Measurements from ENCODE around the gene NLGN1.

Gene NLGN1

DNA sequence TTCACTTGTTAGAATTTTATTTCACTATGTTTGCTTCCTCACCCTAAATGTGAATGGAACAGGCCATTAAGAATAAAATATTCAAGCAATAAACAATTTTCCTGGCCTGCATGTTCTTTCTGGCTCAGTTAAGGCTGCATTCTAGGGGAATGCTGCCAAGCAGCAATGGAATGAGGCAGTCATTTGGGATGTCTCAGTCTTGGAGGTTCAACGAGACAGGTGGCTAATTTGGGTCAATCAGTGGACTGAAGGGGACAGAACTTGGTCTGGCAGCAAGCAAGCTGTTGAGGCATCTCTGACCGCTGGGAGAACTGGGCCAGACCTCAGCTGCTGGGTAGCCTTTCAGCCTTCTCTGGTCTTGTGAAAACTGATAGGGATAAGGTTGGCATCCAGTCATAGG lies 241.6 kb downstream of the NLGN1 start:
- no peak for DNase-seq (ENCODE audit: low spot score)

DNA sequence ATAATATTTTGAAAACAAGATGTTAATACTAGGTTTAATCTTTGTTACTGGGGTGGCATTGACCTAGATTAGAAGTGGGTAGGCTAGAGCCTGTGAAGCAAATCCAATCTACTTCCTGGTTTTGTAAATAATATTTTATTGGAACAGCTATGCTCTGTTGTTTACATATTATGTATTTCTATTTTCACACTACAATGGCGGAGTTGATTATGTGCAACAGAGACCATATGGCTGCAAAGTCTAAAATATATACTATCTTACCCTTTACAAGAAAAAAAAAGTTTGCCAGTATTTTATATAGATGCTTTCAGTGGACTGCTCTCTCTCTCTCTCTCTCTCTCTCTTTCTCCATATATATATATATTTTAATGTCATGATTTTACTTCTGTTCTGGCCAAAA lies 244.2 kb downstream of the NLGN1 start:
- no peak for DNase-seq (ENCODE audit: low spot score)

DNA sequence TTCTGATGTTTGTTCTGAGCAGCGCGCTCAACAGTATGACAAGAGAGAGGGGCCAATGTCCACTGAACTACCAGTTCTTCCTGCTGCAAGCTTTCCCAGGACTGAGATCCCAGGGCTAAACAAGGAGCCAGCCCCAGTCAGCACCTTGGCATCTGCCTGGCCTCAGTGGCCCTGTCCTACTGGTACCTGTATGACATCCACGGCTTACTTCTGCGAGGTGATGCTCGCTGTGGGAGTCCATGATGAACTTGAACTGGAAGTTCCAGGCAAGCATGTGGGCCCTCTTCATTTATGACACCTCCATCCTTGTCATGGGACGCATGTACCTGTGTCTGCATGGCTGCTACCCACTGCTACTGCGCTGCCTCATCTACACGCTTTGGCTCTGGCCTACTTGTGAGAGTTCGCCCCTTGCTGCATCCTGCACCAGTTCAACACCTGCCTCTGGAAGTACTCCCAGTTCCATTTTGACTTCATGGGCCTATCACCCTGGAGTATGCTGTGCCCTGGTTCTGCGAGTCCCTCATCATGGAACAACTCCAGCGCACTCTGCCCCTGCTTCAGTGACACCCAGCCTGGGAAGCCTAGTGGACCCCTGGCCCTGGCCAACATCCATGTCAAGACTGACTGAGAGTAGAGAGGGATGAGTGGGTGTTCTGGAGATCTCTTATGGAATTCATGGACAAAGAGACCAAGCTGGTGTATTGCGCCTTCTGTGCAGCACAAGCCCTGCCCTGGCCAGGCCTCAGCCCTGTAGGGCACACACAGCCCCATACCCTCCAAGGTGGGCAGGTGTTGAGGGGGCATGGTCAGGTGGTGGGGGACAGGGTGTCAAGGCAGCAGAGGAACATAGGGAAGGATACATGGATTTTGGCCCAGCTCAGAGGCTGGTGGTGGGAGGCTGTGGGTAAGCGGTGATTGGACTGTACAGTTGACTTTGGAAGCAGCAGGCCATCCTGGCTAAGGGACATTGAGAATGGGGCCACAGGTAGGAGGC lies 246.8 kb downstream of the NLGN1 start:
- DNase-seq (ENCODE audit: low spot score) = no peak

DNA sequence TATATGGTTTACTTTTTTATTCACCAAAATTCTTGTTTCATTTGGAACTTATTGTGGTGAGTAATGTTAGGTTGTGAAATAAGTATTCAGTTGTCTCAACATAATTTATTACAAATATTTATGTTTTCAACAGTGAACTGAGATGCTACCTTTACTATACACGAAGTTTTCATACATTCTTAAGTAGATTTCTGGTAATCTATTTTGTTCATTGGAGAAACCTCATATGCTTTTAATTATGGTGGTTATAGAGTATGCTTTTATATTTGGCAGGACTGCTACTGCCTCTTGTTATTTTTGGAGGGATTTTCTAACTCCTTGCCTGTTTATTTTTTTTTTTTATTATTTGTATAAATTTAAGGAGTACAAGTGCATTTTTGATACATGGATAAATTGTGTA lies 253.1 kb downstream of the NLGN1 start:
- DNase-seq (ENCODE audit: low spot score) = no peak

DNA sequence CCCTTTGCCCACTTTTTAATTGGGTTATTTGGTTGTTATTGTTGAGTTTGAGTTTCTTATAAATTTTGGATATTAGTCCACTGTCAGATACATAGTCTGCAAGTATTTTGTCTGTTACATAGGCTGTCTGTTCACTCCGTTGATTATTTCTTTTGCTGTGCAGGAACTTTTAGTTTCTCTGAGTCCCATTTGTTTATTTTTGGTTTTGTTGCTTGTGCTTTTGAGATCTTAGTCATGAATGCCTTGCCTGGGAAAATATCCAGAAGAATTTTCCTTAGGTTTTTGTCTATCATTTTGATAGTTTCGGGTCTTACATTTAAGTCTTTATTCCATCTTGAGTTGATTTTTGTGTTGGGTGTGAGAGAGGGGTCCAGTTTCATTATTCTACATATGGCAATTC lies 254.5 kb downstream of the NLGN1 start:
- no peak for DNase-seq (ENCODE audit: low spot score)

DNA sequence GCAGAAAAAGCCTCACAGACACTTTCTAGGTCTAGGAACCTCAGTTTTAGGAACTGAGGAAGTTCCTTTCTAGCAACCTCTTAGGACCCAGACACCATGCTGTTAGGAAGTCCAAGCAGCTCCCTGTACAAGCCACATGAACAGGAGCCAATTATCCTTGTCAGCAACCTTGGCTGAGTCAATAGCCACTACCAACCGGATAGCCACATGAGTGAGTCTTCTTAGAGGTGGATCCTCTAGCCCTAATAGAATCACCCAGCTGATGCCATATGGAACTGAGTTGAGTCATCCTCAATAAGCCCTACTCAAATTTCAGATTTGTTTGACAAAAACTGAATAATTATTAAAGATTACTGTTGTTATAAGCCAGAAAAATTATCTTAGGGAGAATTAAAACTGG lies 256.2 kb downstream of the NLGN1 start:
- no peak for DNase-seq (ENCODE audit: low spot score)

DNA sequence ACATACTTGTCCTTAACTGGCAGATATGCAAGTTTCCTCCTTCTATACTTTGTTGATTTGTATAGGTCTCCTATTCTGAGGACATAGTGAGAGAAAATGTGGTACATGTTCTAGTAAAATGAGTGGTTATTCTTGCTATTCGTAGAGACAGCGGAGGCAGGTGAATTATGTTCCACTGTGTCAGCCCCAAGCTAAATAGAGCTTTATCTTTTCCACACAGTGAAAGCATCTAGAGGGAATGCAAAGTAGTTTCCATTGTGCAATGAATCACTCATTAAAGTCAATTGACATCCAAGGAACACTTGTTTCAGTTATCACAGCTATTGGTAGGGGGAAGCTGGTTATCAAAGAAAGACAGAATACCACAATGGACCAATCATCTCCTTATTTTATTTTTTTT lies 262.4 kb downstream of the NLGN1 start:
- DNase-seq (ENCODE audit: low spot score) = no peak

DNA sequence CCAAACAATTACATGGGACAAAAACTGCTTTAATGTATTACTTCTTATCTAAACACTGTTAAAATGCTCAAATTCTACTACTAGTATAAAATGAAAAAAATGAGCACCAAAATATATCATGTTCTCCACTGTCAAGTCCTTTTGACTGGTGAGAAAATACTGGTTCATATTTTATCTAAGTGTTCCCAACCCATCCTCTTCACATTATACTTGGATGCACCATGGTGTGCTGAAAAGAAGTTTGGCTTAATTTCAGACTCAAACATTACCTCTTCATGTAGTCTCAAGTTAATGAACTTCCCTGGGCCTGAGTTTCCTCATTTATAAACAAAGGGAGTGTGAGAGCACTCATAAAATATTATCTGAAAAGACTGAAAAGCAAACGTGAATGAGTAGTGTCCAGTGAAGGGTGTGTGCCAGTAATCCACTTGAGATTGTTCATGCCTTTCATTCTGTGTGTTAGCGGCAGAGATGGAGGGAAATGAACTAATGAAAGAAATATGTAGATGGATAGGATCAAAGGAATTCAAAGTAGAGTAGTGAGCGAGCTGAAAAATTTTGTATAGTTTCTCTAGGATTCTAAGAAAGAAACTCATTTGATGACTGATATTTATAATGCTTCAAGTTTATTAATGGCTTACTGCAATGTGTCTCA lies 263.2 kb downstream of the NLGN1 start:
- no peak for DNase-seq (ENCODE audit: low spot score)

DNA sequence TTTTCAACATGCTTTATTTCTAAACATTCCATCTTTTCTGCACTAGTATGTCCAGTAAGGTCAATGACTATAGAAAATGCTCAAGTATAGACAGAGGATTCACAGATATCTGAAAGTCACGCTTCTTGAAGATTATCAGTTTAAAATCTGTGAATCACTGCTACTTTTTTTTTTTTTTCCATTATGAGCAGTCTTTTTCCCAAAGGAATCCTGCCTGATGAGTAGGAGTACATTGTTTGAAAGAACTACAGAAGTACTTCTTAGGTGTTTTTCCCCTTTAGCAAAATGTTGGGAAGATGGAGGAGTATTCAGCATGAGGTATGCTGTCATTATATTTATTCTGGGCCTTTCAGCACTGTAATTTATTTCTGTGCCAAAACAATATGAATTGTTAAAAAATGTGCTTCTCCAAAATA lies 266.2 kb downstream of the NLGN1 start:
- DNase-seq (ENCODE audit: low spot score) = no peak

DNA sequence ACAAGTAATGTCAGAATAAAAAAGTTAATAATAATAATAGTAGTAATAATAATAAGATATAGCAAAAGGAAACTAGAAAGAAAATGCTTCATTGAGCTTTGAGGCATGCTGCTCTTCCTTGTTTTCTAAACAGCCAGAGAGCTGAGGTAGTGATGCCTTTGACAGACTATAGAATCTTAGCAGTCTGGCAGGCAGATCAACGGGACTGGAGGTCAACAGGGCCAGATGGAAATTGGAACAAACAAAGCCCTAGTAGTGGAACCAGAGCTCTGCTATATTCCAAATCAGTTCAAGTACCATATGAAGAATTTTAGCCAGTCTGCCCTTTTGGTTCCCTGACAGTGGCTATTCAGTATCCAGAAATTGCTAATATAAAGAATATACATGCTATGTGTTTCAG lies 278.6 kb downstream of the NLGN1 start:
- no peak for DNase-seq (ENCODE audit: low spot score)

DNA sequence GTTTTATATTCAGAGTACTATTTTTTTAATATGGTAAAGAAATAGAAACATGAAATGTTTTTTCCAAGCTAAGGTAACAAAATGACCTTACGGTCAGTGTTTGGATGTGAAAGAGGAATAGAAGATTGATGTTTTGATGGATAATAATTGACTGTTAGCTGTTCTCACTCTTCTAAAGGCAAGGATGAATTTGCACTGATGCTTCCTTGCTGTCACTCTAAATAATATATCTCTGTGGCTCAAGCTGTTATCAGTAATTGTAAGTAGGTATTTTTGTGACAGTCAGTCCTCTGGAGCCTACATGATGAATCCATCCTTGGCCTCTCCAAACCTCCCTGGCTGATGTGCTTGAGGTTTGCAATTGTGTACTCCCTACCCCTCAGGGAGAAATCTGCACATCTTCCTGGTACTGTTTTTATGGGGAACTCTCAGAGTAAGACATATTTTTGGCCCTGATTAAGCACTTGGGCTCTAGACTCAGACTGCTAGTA lies 283.7 kb downstream of the NLGN1 start:
- DNase-seq (ENCODE audit: low spot score) = no peak

DNA sequence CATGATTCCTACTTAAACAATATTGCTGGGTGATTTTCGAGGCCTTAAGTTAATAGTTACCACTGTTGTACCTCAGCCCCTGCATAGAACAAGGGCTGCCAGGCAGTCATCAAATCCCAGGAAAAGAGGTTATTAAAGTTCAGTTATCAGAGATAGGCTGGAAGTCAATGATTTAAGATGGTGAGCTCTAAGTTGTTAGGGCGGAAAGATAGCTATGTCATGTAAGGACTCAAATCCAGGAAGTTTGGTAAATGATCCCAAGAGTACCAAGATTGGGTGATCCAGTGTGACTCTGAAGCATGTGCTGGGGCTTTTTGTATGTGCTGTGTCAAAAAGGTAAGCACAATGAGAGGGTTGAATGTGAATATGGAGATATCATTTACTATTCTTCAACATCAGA lies 287.9 kb downstream of the NLGN1 start:
- DNase-seq (ENCODE audit: low spot score) = no peak

DNA sequence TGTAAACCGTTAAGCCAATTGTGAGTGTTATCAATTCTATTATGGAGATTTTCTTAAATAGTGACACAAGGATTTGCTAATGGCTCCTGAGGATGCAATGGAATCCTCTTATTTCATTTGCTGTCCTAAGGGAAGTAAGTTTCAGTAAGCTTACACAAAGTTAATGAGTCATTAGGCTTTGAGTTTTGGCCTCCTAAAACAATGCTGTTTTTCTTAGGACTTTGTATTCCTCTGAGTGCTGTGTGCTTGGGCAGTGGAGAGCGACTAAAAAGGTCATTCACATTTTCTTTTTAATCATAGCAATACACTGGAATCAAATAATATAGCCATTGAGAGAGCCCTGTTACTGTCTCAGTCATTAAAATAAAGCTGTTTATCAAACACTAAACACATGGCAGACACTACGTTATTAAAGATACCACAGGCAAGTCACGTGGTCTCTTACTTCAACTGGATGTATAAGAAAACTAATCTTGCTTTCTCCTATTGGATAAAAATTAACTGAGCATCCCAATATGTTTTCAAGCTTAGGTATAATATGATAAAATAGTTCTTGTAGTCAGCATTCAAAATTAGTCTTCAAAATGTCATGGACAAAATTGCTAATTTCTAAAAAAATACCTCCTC lies 290.8 kb downstream of the NLGN1 start:
- DNase-seq (ENCODE audit: low spot score) = no peak

DNA sequence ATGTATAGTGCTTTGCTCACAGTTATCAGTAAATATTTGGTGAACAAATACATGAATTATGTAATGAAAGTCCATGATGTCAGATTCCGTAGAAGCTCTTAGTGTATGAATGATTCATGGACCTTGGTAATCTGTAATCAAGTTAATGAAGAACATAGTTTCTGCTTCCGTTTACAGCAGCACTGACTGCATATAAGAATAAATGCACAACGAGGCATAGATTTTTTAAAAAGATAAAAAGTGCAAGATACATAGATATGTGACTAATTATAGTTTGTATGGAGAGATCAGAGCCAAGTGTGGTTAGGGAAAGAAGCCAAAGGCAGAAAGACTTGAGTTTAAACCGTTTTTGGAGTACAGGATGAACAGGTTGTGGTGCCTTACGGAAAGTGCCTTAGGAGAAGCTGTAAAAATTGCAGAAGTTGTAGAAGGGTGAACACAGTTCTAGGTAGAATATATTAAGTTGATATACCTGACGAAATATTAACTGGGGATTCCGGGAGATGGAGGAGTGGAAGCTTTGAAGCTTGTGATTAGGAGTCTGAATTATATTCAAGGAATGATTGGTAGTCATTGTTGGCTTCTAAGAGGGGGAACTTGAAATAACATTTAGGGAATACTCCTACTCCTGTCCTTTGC lies 293.1 kb downstream of the NLGN1 start:
- DNase-seq (ENCODE audit: low spot score) = no peak

DNA sequence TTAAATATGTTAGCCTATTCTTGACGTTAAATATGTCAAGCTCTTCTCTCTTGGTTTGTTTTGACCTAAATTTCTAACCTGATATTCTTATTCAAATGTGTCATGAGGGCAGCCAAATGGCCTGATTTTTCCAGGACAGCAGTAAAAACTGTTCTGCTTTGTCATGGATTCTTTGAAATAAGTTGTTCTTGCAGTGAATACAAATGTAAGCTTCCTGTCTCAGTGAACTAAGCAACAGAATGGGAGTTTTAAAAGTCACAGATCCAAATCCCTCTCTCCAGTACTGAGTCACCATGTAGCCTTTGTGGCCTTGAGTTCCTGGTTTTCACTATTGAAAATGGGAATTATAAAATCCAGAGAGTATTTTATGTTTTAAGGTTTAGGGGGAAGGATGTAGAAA lies 301.8 kb downstream of the NLGN1 start:
- no peak for DNase-seq (ENCODE audit: low spot score)

DNA sequence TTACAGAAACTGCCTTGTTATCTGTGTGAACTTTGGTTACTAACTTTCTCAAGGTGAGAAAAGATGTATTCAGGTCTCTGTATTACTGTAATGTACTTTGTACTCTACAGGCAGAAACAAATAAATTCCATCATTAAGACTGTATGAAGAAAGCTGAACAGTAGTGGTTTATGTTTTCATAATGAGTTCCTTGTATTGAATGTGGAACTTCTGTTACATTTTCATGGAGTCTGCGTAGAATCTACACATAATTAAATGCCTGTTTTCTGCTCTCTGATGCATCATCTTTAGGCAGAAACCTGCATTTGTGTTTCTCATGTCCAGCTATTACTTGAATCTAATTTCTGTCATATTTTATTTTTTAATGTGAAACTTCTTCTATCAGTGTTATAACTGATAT lies 302.8 kb downstream of the NLGN1 start:
- DNase-seq (ENCODE audit: low spot score) = no peak

DNA sequence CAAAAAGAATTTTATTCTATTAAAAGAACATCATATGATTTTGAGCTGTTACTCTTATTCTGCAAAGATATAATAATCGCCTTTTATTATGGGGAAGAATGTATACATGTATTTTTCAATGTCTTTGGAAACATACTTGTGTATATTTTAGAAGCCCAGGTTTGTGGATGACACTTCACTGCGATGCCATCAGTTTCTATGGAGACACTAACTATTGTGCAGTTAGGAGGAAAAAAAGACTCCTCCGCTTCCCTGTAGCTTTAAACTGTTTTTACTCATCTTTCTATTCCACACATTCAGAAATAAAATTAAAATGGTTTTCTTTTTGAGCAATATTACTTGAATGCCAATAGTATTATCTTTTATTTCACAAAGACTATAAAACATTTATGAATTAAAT lies 305.0 kb downstream of the NLGN1 start:
- no peak for DNase-seq (ENCODE audit: low spot score)

DNA sequence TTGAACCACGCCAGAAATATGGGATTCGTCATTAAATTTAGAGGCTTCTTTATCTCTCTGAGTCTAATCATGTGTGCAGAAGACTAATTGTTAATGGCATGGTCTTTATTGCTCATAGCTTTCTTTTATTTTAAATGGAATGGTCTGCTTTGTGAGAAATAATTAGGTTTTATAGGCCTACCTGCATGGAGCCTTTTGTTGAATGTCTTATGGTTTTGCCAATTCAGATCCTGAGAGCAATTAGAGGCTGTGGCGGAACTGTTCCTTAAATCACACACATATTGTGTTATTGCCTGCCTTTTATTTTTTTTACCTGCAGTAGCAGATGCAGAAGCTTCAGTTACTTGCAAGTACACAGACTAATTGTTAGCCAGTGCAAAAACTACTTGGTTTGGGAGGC lies 306.2 kb downstream of the NLGN1 start:
- no peak for DNase-seq (ENCODE audit: low spot score)

DNA sequence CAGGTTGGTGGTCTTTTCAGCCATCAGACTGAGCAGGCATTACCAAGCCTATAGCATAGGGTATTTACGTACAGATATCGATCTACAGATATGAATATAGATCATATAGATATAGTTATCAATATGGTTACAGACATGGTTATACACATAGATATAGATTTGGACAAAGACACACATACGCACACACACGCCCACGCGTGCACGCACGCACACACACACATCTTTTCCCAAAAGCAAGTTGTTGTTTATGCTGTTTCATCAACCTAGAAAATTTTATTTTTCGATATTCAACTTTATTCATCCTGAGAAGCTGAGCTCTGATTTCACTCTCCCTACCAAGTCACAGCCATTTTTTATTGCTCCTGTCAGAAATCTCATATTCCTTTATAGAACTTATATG lies 309.1 kb downstream of the NLGN1 start:
- no peak for DNase-seq (ENCODE audit: low spot score)

DNA sequence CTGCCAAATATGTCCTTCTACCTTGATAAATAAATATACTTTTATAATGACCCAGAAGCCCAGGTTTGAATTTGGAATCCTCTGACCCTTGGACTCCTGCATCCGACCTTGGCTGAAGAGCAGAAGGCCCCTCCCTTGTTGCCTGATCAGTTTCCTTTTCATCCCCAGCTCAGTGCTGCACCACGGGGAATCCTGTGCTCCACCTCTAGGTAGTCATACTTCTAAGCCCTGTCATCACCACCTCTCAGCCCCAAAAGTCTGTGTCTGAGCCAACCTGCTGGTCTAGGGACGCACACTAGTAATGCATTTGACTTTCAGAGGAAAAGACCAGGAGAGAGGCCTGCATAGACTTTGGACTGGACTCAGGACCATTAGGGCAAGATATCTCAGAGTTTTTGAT lies 310.6 kb downstream of the NLGN1 start:
- no peak for DNase-seq (ENCODE audit: low spot score)

DNA sequence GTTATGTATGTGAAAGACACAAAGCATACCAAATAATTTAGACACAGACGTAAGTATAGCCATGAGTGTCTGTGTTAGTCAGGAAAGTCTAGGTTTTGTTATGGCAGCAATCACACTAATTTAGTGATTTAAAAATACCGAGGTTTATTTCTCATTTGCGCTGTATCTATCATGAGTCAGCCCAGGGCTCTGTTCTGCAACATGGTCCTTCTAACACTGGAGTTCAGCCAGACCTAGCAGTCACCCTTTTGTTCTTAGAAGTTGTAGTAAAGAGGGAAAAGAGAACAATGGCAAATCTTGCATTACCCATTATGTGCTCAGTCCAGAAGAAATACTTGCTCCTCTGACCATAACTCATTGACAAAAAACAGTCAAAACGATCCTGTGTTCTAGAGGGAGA lies 311.5 kb downstream of the NLGN1 start:
- DNase-seq (ENCODE audit: low spot score) = no peak

DNA sequence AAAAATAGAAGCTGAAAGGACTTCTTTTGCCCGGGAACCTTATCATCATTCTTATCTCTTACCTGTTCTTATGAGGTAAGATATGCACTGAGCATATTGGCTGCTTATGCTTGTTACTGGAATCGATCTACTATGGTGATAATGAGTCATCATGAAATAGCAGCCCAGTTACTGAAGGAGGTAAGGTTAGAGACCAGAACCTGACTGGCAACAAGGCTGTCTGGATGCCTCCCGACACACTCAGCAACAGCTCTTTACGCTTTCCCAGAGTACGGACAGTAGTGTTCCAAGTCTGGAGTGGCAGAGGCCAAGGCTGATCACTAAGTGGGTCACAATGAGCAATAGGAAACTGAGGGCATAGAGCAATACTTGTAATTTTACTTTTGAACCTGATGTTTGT lies 314.1 kb downstream of the NLGN1 start:
- no peak for DNase-seq (ENCODE audit: low spot score)
